ENCODE measurements around the gene LCN1.
"Not testable (repeated sequence)": the region's sequence is repeated elsewhere in the genome, so short reads cannot be mapped to it uniquely, and the experiment has no call there.

LCN1 gene

DNA sequence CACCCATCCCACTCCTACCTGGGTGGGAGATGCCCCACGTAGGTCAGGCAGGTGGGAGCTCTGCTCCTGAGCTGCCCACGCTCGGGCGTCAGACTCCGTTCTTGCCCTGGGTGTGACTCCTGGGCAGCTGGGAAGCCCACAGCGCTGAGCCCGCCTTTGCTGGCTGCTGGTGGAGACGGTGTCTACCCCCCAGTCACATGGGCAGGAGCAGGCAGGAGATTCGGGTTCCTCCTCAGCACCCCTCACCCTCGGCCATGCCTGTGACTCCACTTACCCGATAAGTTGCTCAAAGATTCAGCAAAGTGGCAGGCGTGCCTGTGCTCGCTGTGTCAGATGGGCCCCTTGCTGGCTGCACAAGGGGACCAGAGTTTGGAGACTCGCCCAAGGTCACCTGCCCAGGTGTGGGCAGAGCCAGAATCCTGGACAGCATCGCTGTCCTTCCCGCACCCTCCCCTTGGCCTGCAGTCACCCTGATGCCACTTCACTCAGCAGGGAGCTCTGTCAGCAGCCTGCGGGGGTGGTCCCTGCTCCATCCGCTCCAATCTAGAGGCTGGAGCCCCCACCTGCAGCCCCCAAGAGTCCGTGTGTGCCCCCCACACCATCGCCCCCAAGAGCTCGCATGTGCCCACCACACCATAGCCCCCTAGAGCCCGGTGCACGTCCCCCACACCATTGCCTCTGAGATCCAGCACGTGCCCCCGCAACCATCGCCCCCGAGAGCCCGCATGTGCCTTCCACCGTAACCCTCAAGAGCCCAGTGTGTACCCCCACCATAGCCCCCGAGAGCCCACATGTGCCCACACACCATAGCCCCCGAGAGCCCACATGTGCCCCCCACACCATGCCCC lies 4.2 kb downstream of the LCN1 start:
- in situ Hi-C loops (cut with HindIII; ENCODE audit: low pct_unique_long_range_greater_than_20kb, low sequenced_read_pairs) = no loop called here
- DNase-seq (ENCODE audit: low read depth in 1 of 2, low spot score in 1 of 2) = no peak
- TF ChIP-seq JUND (IDR thresholded peaks at IDR 0.05; ENCODE audit: low read depth) = no peak

DNA sequence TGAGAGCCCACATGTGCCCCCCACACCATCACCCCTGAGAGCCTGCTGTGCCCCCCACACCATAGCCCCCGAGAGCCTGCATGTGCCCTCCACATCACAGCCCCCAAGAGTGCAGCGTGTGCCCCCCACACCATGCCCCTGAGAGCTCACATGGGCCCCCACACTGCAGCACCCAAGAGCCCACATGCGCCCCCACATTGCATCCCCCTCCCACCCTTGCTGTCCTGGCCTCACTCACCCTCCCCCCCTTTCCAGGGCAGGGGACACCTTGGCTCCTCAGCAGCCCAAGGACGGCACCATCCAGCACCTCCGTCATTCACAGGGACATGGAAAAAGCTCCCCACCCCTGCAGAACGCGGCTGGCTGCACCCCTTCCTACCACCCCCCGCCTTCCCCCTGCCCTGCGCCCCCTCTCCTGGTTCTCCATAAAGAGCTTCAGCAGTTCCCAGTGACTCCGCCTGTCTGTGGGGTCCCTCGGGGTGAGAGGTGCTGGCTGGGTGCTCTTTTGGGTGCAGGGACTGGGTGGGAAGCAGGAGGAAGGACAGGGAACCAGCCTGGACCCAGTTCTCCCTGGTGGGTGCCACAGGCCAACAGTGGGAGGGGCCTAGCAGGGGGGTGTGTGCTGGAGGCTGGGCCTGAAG lies 5.0 kb downstream of the LCN1 start:
- DNase-seq (ENCODE audit: low read depth in 1 of 2, low spot score in 1 of 2) = no peak
- no peak for TF ChIP-seq JUND (IDR thresholded peaks at IDR 0.05; ENCODE audit: low read depth)
- in situ Hi-C loops (cut with HindIII; ENCODE audit: low pct_unique_long_range_greater_than_20kb, low sequenced_read_pairs) = no loop called here

DNA sequence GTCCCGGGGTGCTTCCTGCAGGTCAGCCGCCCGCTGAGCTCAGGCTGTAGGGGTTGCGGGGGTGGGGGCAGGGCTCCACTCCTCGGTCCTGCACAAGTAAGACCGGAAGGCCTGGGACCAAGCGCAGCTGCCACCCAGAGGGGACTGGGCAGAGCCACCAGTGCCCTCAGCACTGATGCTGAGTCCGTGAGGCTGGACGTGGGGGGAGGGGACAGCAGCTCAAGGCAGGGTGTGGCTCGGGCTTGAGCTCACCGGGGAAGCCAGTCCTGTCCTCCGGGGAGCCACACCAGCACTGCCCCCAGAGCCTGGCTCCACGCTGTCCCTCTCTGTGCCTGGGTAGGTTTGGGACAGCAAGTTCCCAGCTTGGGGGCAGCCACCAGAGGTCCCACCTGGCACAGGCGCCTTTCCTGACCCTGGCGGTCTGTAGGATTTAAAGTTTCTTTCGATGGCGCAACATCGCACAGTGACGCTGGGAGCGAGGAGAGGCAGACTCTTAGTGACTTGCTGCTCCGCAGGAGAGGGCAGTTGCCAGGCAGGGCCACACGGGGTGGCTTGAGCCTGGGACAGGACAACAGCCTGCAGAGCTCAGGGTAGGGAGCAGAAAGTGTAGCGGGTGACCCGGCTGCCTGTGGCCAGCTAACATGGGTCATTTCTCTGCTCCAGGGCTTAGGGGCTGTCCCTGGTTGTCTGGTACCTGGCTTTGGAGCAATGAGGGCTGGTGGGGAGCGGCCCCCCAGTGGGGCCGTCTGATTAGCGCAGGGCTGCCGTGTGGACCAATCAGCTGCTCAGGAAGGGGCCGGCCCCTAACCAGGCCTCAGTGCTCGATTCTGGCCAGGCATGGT lies 5.7 kb downstream of the LCN1 start:
- in situ Hi-C loops (cut with HindIII; ENCODE audit: low pct_unique_long_range_greater_than_20kb, low sequenced_read_pairs) = no loop called here
- DNase-seq (ENCODE audit: low read depth in 1 of 2, low spot score in 1 of 2) = peak in 1 of 2 experiments; percentile 26
- TF ChIP-seq JUND (IDR thresholded peaks at IDR 0.05; ENCODE audit: low read depth) = no peak

DNA sequence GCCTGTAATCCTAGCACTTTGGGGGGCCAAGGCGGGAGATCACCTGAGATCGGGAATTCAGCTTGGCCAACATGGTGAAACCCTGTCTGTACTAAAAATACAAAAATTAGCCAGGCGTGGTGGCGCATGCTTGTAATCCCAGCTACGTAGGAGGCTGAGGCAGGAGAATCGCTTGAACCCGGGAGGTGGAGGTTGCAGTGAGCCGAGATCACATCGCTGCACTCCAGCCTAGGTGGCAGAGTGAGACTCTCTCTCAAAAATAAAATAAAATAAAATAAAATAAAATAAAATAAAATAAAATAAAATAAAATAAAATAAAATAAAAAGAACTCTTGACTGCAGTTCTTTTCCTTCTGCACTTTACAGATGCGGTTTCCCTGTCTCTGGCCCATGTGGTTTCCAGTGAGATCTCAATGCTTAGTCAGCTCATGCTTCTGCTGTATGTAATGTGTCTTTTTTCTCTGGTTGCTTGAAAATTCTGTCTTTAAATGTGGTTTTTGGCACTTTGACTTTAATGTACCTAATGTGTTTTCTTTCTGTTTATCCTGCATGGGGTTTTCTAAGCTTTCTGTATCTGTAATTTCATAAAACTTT lies 7.7 kb downstream of the LCN1 start:
- DNase-seq (ENCODE audit: low read depth in 1 of 2, low spot score in 1 of 2); in situ Hi-C loops (cut with HindIII; ENCODE audit: low pct_unique_long_range_greater_than_20kb, low sequenced_read_pairs): not testable (repeated sequence)

DNA sequence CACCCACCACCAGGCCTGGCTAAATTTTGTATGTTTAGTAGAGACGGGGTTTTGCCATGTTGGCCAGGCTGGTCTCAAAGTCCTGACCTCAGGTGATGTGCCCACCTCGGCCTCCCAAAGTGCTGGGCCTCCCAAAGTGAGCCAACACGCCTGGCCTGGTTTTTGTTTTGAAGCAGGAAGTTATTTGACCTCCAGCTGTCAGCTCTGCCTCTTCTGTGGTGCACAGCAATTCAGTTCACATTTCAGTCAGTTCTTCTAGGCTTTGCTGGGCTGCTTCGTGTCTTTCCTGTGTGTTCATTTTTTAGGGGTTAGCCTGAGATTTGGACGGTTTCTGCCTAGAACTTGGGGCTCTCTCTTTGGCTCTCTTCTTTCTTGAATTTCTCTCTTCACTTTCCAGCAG lies 8.9 kb downstream of the LCN1 start:
- DNase-seq (ENCODE audit: low read depth in 1 of 2, low spot score in 1 of 2) = no peak
- TF ChIP-seq JUND (IDR thresholded peaks at IDR 0.05; ENCODE audit: low read depth) = no peak
- in situ Hi-C loops (cut with HindIII; ENCODE audit: low pct_unique_long_range_greater_than_20kb, low sequenced_read_pairs) = no loop called here

DNA sequence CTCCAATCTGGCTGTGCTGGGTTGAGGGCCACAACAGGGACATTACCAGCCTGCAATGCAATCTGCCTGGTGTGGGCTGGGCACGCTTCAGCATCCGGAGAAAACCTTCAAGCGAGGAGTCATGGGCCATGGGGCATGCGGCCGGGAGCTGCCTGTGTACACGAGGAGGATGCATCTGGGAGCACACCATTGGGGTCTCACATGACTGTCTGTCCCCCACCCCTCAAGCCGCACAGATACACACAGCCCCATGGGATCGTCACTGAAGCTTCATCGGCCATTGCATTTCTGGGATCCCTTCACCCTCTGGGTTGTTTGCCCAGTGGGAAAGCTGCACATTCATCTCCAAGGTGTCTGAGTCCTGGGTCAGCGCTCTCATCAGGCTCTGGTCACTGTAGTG lies 9.9 kb downstream of the LCN1 start:
- in situ Hi-C loops (cut with HindIII; ENCODE audit: low pct_unique_long_range_greater_than_20kb, low sequenced_read_pairs) = no loop called here

DNA sequence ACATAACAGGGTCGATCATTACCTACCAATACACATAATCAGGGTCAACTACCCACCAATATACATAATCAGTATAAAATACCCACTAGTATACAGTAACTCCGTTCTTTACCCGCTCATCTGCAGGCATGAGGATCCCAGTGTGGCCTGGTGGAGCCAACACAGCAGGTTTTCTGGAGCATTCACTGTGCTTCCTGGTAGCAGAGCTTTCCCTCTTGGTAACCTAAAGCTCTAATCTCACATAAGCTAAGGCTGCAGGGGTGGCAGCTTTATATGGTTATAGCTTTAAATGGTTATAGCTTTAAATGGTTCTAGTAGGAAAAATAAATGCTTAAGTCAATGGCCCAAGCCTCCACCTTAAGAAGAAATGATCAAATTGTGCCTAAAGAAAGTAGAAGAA lies 11.9 kb downstream of the LCN1 start:
- in situ Hi-C loops (cut with HindIII; ENCODE audit: low pct_unique_long_range_greater_than_20kb, low sequenced_read_pairs) = no loop called here
- DNase-seq (ENCODE audit: low read depth in 1 of 2, low spot score in 1 of 2) = no peak
- TF ChIP-seq JUND (IDR thresholded peaks at IDR 0.05; ENCODE audit: low read depth) = no peak

More for the DNA sequence above, 9.9 kb downstream of the LCN1 start:
- DNase-seq (ENCODE audit: low read depth in 1 of 2, low spot score in 1 of 2) = no peak
- no peak for TF ChIP-seq JUND (IDR thresholded peaks at IDR 0.05; ENCODE audit: low read depth)

DNA sequence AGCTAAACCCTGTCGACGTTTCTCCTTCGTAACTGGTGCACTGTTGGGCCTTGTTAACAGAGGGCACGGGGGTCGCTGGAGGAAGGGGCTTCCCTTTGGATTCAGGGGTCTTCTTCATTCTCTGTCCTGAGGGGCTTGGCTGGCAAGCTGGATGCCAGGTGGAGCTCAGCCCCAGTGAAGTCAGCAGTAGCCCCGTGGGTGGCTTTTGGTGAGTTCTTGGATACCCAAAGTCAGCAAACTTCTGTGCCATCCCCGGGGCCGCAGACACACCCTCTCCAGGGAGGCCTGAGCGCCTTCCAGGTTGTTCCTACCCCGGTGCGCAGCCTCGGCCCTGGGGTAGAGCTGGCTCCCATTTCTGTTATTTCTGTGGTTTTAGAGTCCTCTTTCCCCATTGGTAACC lies 12.4 kb downstream of the LCN1 start:
- no peak for TF ChIP-seq JUND (IDR thresholded peaks at IDR 0.05; ENCODE audit: low read depth)
- no peak for DNase-seq (ENCODE audit: low read depth in 1 of 2, low spot score in 1 of 2)
- in situ Hi-C loops (cut with HindIII; ENCODE audit: low pct_unique_long_range_greater_than_20kb, low sequenced_read_pairs) = no loop called here

DNA sequence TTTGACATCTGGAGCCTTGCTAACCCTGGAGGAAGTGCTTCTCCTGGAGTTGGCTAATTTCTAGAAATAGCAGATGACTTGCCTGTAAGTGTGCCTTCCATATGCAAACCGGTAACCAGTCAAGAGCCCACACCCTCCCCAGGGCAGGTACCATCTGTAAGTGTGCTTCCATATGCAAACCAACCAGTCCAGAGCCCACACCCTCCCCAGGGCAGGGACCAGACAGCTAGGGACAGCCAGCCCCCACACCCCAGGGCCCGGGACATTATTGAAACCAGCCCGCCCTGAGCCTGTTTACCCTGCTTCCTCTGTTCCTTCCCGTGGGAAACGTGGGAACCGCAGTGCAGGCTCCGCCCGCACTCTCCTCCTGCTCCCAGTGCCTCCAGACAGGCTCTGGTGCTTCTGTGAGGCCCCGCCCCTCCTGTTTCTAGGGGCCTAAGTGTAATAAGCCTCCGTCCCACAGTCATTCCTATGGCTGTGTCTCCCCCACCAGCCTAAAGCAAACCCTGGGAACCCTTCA lies 13.0 kb downstream of the LCN1 start:
- in situ Hi-C loops (cut with HindIII; ENCODE audit: low pct_unique_long_range_greater_than_20kb, low sequenced_read_pairs) = not testable (repeated sequence)

DNA sequence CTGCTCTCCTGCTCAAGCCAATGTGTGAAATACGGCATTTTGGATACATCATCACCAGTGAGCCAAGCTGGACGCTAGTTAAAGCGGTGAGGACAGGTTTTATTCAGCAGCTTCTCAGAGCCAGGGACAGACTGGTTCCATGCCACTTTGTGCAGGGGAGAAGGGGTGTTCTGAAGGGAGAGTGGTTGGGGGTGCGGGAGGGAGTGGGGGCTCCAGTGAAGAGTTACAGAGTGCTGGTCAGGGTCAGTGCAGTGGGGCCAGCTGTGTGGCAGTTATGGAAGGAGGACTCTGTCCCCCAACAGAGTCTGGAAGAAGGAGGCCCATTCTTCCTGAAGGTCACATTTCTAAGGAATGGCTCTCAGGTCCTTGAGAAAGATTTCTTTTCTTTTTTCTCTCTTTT lies 13.6 kb downstream of the LCN1 start:
- DNase-seq (ENCODE audit: low read depth in 1 of 2, low spot score in 1 of 2); in situ Hi-C loops (cut with HindIII; ENCODE audit: low pct_unique_long_range_greater_than_20kb, low sequenced_read_pairs): not testable (repeated sequence)

More for the DNA sequence above, 13.0 kb downstream of the LCN1 start:
- DNase-seq (ENCODE audit: low read depth in 1 of 2, low spot score in 1 of 2) = not testable (repeated sequence)

DNA sequence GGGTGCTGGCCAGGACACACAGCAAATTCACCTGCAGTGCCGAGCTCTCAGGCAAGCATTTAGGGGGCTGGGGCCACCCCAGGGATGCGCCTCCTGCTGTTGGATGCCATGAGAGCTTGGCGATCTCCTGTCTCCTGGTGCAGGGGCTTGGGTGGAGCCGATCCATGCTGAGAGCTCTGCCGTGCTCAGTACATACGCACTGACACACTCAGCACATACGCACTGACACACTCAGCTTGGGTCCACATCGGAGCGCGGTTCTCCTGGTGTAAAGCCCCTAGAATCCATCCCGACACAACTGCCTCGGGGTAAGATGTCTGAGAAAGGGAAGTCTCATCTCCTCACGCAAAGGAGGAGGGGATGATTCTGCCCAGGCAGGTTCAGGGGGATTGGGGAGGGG lies 14.4 kb downstream of the LCN1 start:
- in situ Hi-C loops (cut with HindIII; ENCODE audit: low pct_unique_long_range_greater_than_20kb, low sequenced_read_pairs); DNase-seq (ENCODE audit: low read depth in 1 of 2, low spot score in 1 of 2): not testable (repeated sequence)

DNA sequence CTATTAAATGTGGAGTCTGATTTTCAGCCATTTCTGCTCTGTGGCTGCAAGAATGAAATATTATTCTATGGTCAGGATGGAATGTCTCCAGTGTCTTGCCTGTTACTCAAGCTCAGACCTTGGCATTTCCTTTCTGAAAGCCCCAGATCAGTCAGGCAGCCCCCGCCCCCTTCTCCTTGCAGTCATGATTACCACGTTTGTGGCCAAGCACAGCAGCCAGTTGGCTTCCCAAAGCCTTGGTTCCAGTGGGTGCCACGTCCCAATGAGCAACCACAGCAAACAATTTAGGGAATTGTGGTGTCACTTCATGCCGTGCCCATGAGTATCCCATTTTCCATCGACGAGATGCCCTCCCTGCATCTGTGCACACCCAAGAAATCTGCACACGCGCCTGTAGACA lies 15.0 kb downstream of the LCN1 start:
- no peak for DNase-seq (ENCODE audit: low read depth in 1 of 2, low spot score in 1 of 2)
- in situ Hi-C loops (cut with HindIII; ENCODE audit: low pct_unique_long_range_greater_than_20kb, low sequenced_read_pairs) = no loop called here
- TF ChIP-seq JUND (IDR thresholded peaks at IDR 0.05; ENCODE audit: low read depth) = no peak

DNA sequence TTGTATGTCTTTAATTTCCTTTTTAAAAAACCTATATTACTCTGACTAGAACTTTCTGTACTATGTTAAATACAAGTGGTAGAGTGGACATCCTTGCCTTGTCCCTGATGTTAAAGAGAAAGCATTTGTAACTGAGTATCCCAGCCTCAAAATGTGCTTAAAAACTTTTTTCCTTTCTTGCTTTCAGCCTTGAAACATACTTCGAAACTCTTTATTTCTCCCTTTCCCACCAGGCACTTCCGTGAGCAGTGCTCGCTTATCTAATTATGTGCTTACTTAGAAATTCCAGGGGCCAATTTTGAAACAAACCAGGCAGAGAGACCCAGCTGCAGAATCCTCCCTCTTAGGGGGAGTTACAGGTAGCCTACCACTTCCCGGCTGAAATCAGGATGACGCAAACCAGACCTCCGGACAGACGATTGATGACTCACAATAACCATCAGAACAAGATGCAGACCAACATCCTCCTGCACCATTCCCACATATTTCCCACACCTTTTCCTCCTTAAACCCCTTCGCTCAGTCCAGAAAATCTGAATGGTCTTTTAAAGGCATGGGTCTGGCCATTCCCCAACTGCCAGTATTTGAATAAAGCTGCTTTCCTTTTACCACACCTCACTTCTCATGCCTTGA lies 22.1 kb downstream of the LCN1 start:
- DNase-seq (ENCODE audit: low read depth in 1 of 2, low spot score in 1 of 2); in situ Hi-C loops (cut with HindIII; ENCODE audit: low pct_unique_long_range_greater_than_20kb, low sequenced_read_pairs): not testable (repeated sequence)

All from T47D (cell line).